NCI-H1105 (cell line): ENCODE data around the gene WDFY1.
A peak's percentile ranks its signal among the peaks of the same experiment; 100 is the strongest.

Experiments
- DNase-seq: peaks from one replicate; lab custom pipeline; 2025; lab: John Stamatoyannopoulos, UW

The WDFY1 gene, protein sequence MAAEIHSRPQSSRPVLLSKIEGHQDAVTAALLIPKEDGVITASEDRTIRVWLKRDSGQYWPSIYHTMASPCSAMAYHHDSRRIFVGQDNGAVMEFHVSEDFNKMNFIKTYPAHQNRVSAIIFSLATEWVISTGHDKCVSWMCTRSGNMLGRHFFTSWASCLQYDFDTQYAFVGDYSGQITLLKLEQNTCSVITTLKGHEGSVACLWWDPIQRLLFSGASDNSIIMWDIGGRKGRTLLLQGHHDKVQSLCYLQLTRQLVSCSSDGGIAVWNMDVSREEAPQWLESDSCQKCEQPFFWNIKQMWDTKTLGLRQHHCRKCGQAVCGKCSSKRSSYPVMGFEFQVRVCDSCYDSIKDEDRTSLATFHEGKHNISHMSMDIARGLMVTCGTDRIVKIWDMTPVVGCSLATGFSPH

GRCh38 chr2:223944703-223945531, at the start of gene WDFY1:
Gene WDFY1 (minus strand): TSS chr2:223945335. CDS start chr2:223945284, 51 bp downstream.
- DNase-seq: peak; percentile 75

DNA sequence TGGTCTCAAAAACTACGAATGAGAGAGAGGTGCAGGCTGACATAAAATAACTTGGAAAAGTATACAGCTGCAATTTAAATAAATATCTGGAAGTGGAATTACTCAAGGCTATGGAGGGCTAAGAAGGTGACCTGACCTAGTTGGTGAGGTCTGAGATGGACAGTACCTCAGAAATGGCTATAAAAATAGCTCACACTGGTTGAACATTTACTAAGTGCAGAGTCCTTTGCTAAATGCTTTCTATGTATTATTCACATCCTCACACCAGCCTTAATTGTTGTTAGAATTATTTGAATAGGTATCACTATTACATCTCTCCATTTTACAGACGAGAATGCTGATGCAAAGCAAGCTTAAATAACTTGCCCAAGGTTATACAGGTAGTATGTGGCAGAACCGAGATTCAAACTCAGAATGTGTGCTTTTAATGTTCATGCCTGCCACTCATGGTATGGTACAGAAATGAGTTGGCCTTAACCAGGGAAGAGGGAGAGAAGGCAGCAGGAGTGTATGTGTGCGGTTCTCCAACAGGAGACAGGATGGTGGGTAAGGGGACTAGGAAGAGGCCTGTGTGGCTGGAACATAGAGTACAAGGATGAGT, 49.5 kb upstream of the WDFY1 start:
- no peak for DNase-seq

DNA sequence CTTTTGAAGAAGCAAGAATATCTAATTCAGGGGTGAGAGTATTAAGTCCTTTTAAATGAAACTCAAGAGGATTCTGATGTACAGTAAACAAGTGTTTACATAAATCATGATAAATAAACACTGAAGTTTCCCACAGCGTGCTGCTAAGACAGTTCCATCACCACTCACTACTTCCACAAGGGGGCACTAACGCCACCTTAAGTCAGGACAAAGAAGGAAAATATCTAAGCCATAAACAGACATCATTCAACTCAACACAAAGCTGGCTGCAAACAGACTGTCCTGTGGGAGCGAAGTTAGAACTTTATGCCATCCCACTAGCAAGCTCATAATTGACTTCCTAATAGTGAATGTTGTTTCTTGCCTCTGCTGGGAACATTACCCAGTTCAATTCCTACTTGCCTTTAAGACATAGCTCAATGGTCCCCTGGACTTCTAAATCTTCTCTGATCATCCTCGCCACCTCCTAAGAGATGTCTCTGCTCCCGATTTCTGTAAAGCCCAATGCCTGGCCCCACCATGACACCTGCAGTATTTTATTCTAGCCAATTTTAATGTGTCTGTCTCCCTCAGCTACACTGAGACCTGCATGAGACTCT, 48.6 kb upstream of the WDFY1 start:
- DNase-seq: peak; percentile 58

DNA sequence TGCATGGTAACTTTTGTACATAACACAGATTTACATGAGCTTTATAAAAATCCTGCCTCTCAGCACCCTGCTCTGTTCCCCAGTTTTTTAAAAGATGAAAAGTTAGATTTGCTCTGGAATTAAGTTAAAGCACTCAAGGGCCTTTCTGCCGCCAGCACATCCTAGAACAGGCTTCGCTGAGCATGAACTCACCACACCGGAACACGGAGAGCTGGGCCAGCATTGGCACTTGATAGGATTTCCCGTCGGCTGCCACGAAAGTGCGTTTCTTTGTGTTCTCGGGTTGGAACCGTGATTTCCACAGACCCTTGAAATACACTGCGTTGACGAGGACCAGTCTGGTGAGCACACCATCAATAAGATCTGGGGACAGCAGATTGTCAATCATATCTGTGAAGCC, 46.5 kb upstream of the WDFY1 start:
- DNase-seq: no peak

GRCh38 chr2:223989856-223990232, 44.7 kb upstream of the WDFY1 start:
- no peak for DNase-seq

DNA sequence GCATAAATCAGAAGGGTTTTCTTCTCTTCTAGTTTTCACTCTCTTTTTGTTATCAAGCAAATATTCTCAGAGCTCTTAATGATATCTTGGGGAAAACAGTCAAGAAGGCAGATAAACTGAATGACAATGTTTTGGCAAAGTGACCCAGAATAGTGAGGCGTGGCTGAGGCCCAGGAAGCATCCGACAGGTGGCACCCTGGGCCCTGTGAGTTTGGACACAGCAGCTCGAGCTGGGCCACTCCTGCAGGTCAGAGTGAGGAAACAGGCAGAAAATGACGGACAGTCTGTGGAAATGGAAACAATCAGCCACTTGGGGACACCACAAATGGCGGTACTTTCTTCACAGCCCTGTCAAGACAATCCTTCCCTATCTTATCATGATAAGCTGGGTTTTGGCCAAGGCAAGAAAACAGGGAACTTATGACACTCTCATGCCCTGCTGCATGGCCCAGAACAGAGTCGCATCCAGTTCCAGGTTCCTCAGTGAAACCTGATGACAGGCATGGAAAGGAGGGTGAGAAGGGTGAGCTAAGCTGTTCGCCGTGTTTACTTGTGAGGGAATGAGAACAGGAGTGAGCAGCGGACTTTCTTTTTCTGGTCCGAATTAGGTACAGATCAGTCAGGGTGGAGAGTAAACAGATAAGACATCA, 44.2 kb upstream of the WDFY1 start:
- DNase-seq: no peak

GRCh38 chr2:223981241-223981640, 36.1 kb upstream of the WDFY1 start:
- no peak for DNase-seq

DNA sequence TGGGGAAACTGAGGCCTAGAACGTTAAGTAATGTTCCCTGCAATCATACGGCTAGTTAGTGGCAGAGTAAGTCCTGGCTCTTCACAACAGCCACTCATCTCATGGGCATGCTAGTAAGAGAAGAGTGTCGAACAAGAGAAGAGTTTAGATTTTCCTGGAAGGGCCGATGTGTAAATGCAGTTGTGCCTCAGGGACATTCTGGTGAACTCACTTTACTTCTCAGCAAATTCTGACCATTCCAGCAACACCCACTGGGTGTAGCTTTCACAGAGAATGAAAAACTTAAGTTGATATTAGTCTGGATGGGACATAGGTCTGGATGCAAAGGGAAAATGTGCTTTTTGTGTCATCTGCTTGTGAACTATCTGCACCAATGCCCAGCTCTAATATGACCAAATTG, 35.7 kb upstream of the WDFY1 start:
- no peak for DNase-seq

GRCh38 chr2:223980397-223980735, 35.2 kb upstream of the WDFY1 start:
- DNase-seq: no peak

DNA sequence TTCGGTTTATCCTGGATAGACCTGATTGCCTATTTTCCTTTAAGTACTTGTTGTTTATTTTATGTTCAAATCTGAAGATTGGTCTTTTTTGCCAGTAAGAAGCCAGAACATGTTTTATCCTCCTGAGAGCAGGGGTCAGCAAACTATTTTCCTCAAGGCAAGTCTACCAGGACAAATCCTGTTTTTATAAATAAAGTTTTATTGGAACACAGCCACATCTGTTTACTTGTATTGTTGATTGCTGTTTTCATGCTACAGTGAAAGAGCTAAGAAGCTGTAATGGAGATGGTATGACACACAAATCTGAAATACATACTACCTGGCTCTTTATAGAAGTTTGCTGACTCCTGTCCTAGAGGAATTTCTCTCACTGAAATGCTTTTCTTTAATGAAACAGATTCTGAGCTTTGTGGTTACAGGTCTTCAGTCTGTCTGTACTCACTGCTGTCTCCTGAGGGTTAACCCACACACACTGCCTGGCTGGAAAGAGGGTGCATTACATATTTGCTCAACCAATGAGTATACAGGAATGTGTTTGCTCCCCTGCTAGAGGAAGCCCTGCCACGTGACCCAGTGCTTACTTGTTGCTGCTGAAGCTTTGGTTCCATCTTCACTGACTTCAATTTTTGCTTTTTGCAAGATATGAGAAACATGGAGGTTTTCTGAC, 34.7 kb upstream of the WDFY1 start:
- DNase-seq: no peak

DNA sequence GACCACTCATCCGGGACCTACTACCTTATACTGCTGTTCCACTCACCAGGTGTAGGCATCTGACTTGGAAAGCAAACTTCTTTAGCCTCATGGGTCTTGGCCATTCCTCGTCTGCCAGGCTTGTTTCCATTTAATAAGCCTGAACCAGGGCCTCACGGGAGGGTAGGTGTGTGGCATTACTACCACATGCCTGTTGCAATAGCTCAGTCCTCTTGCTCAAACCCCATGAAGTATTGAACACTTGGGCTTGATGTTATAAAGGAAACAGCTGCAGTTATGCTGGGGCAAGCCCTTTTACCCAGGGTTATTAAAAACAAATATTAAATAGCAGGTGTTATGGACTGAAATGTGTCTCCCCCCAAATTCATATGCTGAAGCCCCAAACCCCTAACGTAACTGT, 33.3 kb upstream of the WDFY1 start:
- no peak for DNase-seq

GRCh38 chr2:223976635-223977226, 31.6 kb upstream of the WDFY1 start:
- DNase-seq: no peak

GRCh38 chr2:223973606-223974005, 28.5 kb upstream of the WDFY1 start:
- DNase-seq: no peak

DNA sequence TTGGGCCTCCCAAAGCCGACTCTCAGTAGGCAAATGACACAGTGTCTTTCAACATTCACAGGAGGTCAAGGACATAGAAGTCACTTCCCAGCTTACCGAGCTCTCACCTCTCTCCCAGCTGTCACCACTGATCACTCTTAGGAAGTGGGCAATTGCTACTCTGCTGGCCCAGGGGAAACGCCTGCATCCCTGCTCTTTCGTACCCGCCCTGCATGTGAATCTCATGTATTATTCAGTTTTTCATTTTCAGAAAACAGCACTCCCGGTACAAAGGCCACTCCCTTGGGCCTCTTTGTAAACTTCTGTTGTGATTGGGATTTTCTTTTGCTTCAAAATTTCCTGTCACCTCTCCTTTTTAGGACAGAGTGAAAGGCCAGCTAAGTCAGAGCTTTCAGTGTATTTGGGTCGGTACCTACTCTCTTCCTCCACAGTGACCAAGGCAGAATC, 27.5 kb upstream of the WDFY1 start:
- no peak for DNase-seq

GRCh38 chr2:223971731-223972130, 26.6 kb upstream of the WDFY1 start:
- no peak for DNase-seq

DNA sequence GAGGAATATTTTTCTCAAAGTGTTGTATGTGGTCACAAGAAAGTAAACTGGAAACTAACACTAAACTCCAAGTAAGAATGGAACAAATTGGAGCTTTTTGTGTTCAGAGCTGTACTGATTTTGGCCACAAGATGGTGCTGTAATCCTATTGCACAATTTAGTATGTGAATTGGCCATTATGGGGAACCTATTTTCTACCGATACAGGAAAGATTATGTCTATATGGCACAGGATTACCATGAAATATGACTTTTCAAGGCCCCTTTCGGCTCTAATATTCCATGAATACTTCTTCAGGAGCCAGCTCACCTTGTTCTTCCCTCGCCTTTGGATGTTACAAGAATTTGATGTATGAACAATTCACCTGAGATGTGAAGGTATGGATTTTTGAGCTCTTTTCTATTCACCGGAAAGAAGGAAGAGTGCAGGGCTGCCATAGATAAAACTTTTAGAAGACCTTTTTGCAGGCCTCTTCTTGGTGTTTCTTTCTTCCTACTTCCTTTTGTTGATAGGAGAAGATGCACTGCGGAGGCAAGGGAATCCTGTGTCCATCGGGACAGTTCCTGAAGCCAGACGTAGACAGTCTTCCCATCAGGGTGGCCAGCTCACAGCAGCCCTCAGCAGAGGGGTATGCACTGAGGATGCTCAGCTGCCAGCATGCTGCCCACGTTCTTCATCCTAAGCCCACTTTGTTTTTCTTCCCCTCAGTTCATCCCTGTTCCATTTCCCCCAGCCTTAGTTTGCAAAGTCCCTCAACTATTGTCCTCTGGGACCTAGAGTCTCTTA, 25.4 kb upstream of the WDFY1 start:
- DNase-seq: peak; percentile 2

DNA sequence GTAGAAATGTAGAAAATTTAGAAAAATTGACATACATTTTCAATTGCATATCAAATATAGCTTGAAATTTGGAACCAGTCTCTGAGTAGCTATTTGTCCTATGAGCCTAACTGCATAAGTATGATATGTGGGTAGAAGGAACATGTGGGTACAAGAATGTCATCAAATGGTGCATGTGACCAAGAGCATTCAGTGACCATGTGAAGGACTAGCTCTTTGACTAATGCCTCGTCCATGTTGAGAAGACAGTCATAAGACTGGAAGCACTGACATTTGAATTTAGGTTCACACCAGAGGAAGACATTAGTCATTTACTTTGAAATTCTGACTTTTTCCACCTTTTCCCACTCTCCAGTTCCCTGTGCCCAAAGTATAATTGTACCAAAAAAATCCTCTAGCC, 24.7 kb upstream of the WDFY1 start:
- DNase-seq: no peak

DNA sequence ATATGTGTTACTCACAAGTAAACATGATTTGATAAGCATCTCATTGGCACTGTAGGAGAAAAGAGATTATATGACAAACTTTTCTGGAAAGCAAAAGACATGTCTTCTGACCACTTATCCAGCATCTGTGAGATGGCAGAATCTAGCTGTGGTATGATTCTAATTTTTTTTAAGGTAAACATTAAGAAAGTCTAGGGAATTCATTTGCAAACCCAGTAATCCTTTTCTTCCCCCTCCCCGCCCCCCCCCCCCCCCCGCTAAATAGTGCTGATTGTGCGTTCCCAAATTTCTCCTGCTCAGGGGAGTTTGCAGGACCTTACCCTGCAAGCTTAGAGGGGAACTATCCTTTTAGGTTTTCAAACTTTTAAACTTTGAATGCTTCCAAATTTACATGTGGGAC, 24.2 kb upstream of the WDFY1 start:
- no peak for DNase-seq

DNA sequence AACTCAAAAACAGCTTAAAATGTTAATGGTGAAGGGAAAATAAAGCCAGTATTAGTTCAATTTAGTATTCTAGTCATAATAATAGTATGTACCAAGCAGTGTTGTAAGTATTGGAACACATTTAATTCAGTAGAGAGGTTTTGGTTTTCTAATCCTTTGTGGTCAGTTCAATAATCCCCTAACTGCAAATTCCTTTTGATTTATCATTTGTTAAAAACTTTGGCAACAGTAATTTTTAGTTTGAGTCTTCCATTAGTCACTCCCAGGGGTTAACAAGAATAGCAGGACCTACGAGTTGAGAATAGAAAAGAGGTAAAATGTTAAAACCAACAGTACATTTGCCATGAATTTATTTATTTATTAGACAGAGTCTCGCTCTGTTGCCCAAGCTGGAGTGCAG, 22.8 kb upstream of the WDFY1 start:
- DNase-seq: no peak

GRCh38 chr2:223959688-223960087, 14.6 kb upstream of the WDFY1 start:
- DNase-seq: no peak
